BE2C (cell line): ENCODE data around the gene FOSB.
A peak's percentile ranks its signal among the peaks of the same experiment; 100 is the strongest.
"Not testable (repeated sequence)": the region's sequence is repeated elsewhere in the genome, so short reads cannot be mapped to it uniquely, and the experiment has no call there.

Source experiments
- DNase-seq: peaks from one replicate; pipeline ENCODE4 v3.0.0-alpha.2; 2020
- H3K27me3 ChIP-seq: fragments of 250-450 bp; sonication (Bioruptor Pico); 2 replicates; pipeline ENCODE4 v1.5.1; 2020; ENCODE audit warnings: mild to moderate bottlenecking
- H3K36me3 ChIP-seq: fragments of 250-450 bp; sonication (Bioruptor Pico); 2 replicates; pipeline ENCODE4 v1.5.1; 2020; ENCODE audit warnings: mild to moderate bottlenecking
- H3K4me1 ChIP-seq: fragments of 250-450 bp; sonication (Bioruptor Pico); 2 replicates; pipeline ENCODE4 v1.5.1; 2020
- H3K4me3 ChIP-seq: 2 replicates; pipeline ENCODE4 v1.5.1; 2011; ENCODE audit warnings: low read depth, low read length
- H3K9me3 ChIP-seq: fragments of 250-450 bp; sonication (Bioruptor Pico); 2 replicates; pipeline ENCODE4 v1.5.1; 2020
- CTCF ChIP-seq: IDR thresholded peaks from 2 replicates; pipeline ENCODE4 v1.5.1; 2012; ENCODE audit warnings: mild to moderate bottlenecking, low read depth, low read length

The FOSB gene

GRCh38 chr19:45508417-45508860 lies 40.6 kb downstream of the FOSB start:
- TF ChIP-seq CTCF = no peak
- Histone ChIP-seq H3K4me3 (peak overlapping the region; percentile 94), H3K4me1 (peaks cover 3% of the 10 kb centered on the region; the same call in 1 of the 2 replicates), H3K27me3 (no peaks in the 10 kb centered on the region), H3K36me3 (no peaks in the 10 kb centered on the region; the same call in 1 of the 2 replicates), H3K9me3 (no peaks in the 10 kb centered on the region)
- DNase-seq = peak; percentile 65

GRCh38 chr19:45508861-45509691 lies 41.3 kb downstream of the FOSB start:
- peak; percentile 46 for DNase-seq
- Histone ChIP-seq H3K9me3 (no peaks in the 10 kb centered on the region), H3K27me3 (no peaks in the 10 kb centered on the region), H3K4me3 (peak overlapping the region; percentile 94), H3K36me3 (no peaks in the 10 kb centered on the region; the same call in 1 of the 2 replicates), H3K4me1 (peaks cover 3% of the 10 kb centered on the region; the same call in 1 of the 2 replicates)
- TF ChIP-seq CTCF = no peak

- peak overlapping the region; percentile 24 for H3K4me3 ChIP-seq
- no peaks in the 10 kb centered on the region for H3K9me3 ChIP-seq
- peaks cover 3% of the 10 kb centered on the region; the same call in 1 of the 2 replicates for H3K4me1 ChIP-seq
- no peak for TF ChIP-seq CTCF
- no peak for DNase-seq
- H3K36me3 ChIP-seq = peaks cover 5% of the 10 kb centered on the region; the same call in 1 of the 2 replicates
- no peaks in the 10 kb centered on the region for H3K27me3 ChIP-seq
These were observed 41.9 kb downstream of the FOSB start for GRCh38 chr19:45509692-45510015.

GRCh38 chr19:45510352-45510751 lies 42.6 kb downstream of the FOSB start:
- not testable (repeated sequence) for H3K4me3 ChIP-seq, H3K4me1 ChIP-seq, H3K36me3 ChIP-seq, H3K27me3 ChIP-seq, DNase-seq, H3K9me3 ChIP-seq

GRCh38 chr19:45511074-45511473 lies 43.3 kb downstream of the FOSB start:
- DNase-seq = no peak
- Histone ChIP-seq H3K9me3 (no peaks in the 10 kb centered on the region), H3K36me3 (peaks cover 5% of the 10 kb centered on the region; the same call in 1 of the 2 replicates), H3K4me3 (no peak overlapping the region), H3K27me3 (no peaks in the 10 kb centered on the region), H3K4me1 (peaks cover 3% of the 10 kb centered on the region; the same call in 1 of the 2 replicates)
- TF ChIP-seq CTCF = no peak

- Histone ChIP-seq H3K36me3 (peaks cover 6% of the 10 kb centered on the region; the same call in 1 of the 2 replicates), H3K9me3 (no peaks in the 10 kb centered on the region), H3K27me3 (no peaks in the 10 kb centered on the region), H3K4me1 (no peaks in the 10 kb centered on the region), H3K4me3 (no peak overlapping the region)
- no peak for DNase-seq
- no peak for TF ChIP-seq CTCF
These were observed 45.2 kb downstream of the FOSB start for GRCh38 chr19:45512881-45513483.
